Measurements from ENCODE around the gene PLEKHA7. TPM values are rescaled to one million over a fixed set of nuclear protein-coding genes. Genes with fewer than 3 reads are reported as not detected.

The PLEKHA7 gene
- total and polyA plus RNA-seq, 2 of the 4 experiments (the other 2 are of a cell fraction), result 0.12 TPM; not detected in 1

- DNase-seq (no peak), ATAC-seq (ENCODE audit: low read depth) (no peak)
- intact Hi-C loops (cut with micrococcal nuclease), result loop anchor here (5.0 to 10.0 kb wide), 3 partner anchors 93 to 716 kb away; no protein-coding TSS in a partner anchor
- in situ Hi-C loops (cut with MboI; ENCODE audit: low sequenced_read_pairs), result loop anchor here (10.0 kb wide), 1 partner anchor 276 kb away; no protein-coding TSS in a partner anchor
- Histone ChIP-seq H4K91ac (ENCODE audit: insufficient read depth, low read depth, low read length) (no peak overlapping the region), H3K56ac (ENCODE audit: extremely low read depth, insufficient read depth, low read length) (no peak overlapping the region), H2BK5ac (ENCODE audit: low read depth, low read length, poor library complexity, severe bottlenecking) (no peak overlapping the region), H3K4me1 (ENCODE audit: control insufficient read depth, insufficient read depth, low read length) (peaks cover 6% of the 10 kb centered on the region), H4K5ac (ENCODE audit: low read depth, low read length) (no peak overlapping the region), H2AFZ (replicated peaks; ENCODE audit: low read length, poor library complexity) (peak overlapping the region; percentile 75), H2BK20ac (ENCODE audit: low read depth, low read length) (no peak overlapping the region), H4K8ac (ENCODE audit: low read depth in 2 of 2, low read length in 2 of 2) (no peak overlapping the region), H3K27ac (ENCODE audit: insufficient read depth, low read length) (no peak overlapping the region), H3K36me3 (ENCODE audit: control insufficient read depth, insufficient read depth, low read length) (no peaks in the 10 kb centered on the region), H3K18ac (ENCODE audit: low read depth, low read length) (no peak overlapping the region), H3K14ac (replicated peaks; ENCODE audit: low read depth, low read length) (no peak overlapping the region), H3K4me2 (ENCODE audit: low read depth, low read length) (no peak overlapping the region), H3K9ac (ENCODE audit: low read depth, low read length) (no peak overlapping the region), H3K9me1 (ENCODE audit: insufficient read depth, low read length) (peaks cover 7% of the 10 kb centered on the region), H3K23ac (ENCODE audit: low read depth, low read length) (no peak overlapping the region), H2BK120ac (ENCODE audit: low read depth, low read length) (no peak overlapping the region), H2AK5ac (ENCODE audit: low read depth, low read length) (no peak overlapping the region; the same call in 1 of the 2 replicates), H3K4me3 (ENCODE audit: insufficient read depth, low read depth, low read length) (no peak overlapping the region), H3K27me3 (ENCODE audit: control insufficient read depth, insufficient read depth, low read length) (no peaks in the 10 kb centered on the region), H3K9me3 (ENCODE audit: control insufficient read depth, insufficient read depth, low read length) (no peaks in the 10 kb centered on the region), H3K4ac (ENCODE audit: low read depth, low read length) (no peak overlapping the region), H2AK9ac (replicated peaks; ENCODE audit: low read depth, low read length, poor library complexity) (peak overlapping the region; percentile 11), H3K79me1 (ENCODE audit: low read depth in 1 of 2, low read length in 2 of 2) (no peaks in the 10 kb centered on the region), H2BK15ac (ENCODE audit: low read depth, low read length) (no peak overlapping the region), H4K20me1 (ENCODE audit: insufficient read depth, low read length) (no peaks in the 10 kb centered on the region)
- CTCF ChIA-PET, result no interaction called here
- WGBS, 2 experiments (ENCODE audit: extremely low coverage in 2 of 2, insufficient read length in 1 of 2), result 87% methylated on average over 4 of the region's 13 CpGs; no CpG with 5 or more reads in 1 of the 2 experiments
- BruUV-seq (replicated peaks), result no TSS peak
- dilution Hi-C loops (cut with HindIII; ENCODE audit: low sequenced_read_pairs, unreplicated experiment), result no loop called here
- POLR2A ChIA-PET (ENCODE audit: unreplicated experiment), result no interaction called here
- TF ChIP-seq MAZ (IDR thresholded peaks at IDR 0.05; ENCODE audit: borderline replicate concordance, low read depth, low read length), result no peak
These were observed 225.2 kb downstream of the PLEKHA7 start for GRCh38 chr11:16789063-16789420.
